ENCODE measurements around the gene HNRNPH3. TPM values are rescaled to one million over a fixed set of nuclear protein-coding genes. Genes with fewer than 3 reads are reported as not detected.

HNRNPH3 gene
- total and polyA plus RNA-seq, 8 donors, result 91.4 to 423 (median 364) TPM

DNA sequence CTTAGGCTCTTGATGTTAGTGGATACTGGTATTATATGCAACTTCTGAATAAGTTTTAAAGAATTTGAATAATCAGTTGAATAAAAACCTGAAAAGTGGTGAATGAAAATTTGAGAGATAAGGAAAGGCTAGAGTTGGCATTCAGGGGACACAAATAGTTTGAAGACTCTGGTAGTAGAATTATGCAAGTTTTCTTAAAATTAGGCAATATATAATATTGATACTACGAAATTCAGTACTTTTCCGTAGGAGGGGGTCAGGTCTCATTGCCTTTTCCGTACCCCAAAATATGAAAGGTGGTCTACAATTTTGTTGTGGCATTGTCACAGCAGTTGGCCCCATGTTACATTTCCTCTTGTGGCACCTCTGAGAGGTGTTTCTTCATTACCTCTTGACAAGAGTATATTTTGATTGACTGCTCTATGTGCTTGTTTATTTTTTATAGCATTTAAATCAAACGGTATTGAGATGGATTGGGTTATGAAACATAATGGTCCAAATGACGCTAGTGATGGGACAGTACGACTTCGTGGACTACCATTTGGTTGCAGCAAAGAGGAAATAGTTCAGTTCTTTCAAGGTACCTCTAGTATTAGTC lies 5.0 kb downstream of the HNRNPH3 start:
- Histone ChIP-seq H3K4me1 (peaks cover 23 to 54% of the 10 kb centered on the region in 2 donors), H3K36me3 (peaks cover 7 to 37% of the 10 kb centered on the region in 2 donors), H3K4me3 (peak overlapping the region in 1 of 2 donors; percentile 3), H3K27ac (peak overlapping the region in 1 of 2 donors; percentile 33), H3K27me3 (no peaks in the 10 kb centered on the region), H3K9me3 (no peaks in the 10 kb centered on the region)
- no peak for DNase-seq
- no peak for ATAC-seq
- intact Hi-C loops (cut with DNase I), result no loop called here
- TF ChIP-seq CTCF (IDR thresholded peaks at IDR 0.05), result no peak

GRCh38 chr10:68340358-68341080 lies 8.7 kb downstream of the HNRNPH3 start:
- Histone ChIP-seq H3K4me1 (peaks cover 23 to 32% of the 10 kb centered on the region in 2 donors), H3K27me3 (no peaks in the 10 kb centered on the region), H3K9me3 (no peaks in the 10 kb centered on the region), H3K36me3 (peaks cover 7 to 73% of the 10 kb centered on the region in 2 donors), H3K27ac (no peak overlapping the region), H3K4me3 (no peak overlapping the region)
- TF ChIP-seq CTCF (IDR thresholded peaks at IDR 0.05), result no peak
- ATAC-seq, result no peak
- intact Hi-C loops (cut with DNase I), result no loop called here
- DNase-seq, result no peak

DNA sequence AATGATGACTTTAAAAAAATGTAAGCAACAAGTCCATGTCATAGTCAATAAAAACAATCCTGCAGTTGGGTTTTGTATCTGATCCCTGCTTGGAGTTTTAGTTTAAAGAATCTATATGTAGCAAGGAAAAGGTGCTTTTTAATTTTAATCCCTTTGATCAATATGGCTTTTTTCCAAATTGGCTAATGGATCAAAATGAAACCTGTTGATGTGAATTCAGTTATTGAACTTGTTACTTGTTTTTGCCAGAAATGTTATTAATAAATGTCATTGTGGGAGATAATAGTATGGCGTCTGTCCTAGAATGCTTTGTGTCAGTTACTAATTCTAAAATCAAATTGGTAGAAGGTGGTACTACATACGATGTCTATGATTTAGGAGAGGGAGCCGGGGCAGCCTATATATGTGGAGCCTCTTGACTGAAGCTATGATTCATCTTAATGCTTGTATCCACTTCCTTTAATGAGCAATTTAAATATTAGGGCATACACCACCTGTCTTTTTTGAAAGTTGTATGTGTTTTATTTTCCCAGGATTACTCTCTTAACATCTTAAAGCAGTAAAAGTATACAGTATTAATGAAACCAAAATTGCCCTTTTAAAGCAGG lies 11.1 kb downstream of the HNRNPH3 start:
- no peak for ATAC-seq
- Histone ChIP-seq H3K4me1 (peaks cover 1 to 7% of the 10 kb centered on the region in 2 donors), H3K9me3 (no peaks in the 10 kb centered on the region), H3K27ac (no peak overlapping the region), H3K27me3 (no peaks in the 10 kb centered on the region), H3K36me3 (peaks cover 7 to 95% of the 10 kb centered on the region in 2 donors), H3K4me3 (no peak overlapping the region)
- no peak for DNase-seq
- intact Hi-C loops (cut with DNase I), result no loop called here
- TF ChIP-seq CTCF (IDR thresholded peaks at IDR 0.05), result no peak

GRCh38 chr10:68345621-68346020 lies 13.8 kb downstream of the HNRNPH3 start:
- DNase-seq (no peak), ATAC-seq (no peak)
- H3K27me3 ChIP-seq, result no peaks in the 10 kb centered on the region
- peaks cover 0 to 75% of the 10 kb centered on the region in 2 donors for H3K36me3 ChIP-seq
- H3K27ac ChIP-seq, result no peak overlapping the region
- H3K9me3 ChIP-seq, result no peaks in the 10 kb centered on the region
- intact Hi-C loops (cut with DNase I), result no loop called here
- no peak for TF ChIP-seq CTCF (IDR thresholded peaks at IDR 0.05)
- H3K4me3 ChIP-seq, result no peak overlapping the region
- no peaks in the 10 kb centered on the region for H3K4me1 ChIP-seq

GRCh38 chr10:68346774-68347173 lies 14.9 kb downstream of the HNRNPH3 start:
- intact Hi-C loops (cut with DNase I), result no loop called here
- Histone ChIP-seq H3K9me3 (no peaks in the 10 kb centered on the region), H3K4me3 (no peak overlapping the region), H3K4me1 (no peaks in the 10 kb centered on the region), H3K36me3 (peaks cover 0 to 71% of the 10 kb centered on the region in 2 donors), H3K27me3 (no peaks in the 10 kb centered on the region), H3K27ac (no peak overlapping the region)
- ATAC-seq, result no peak
- DNase-seq, result no peak
- TF ChIP-seq CTCF (IDR thresholded peaks at IDR 0.05), result no peak
